HG02571 (cell line): ENCODE data around the gene POLR1D.
A peak's percentile ranks its signal among the peaks of the same experiment; 100 is the strongest.
"Not testable (repeated sequence)": the region's sequence is repeated elsewhere in the genome, so short reads cannot be mapped to it uniquely, and the experiment has no call there.

Experiments used
- ATAC-seq: cut with Tn5 transposase; IDR thresholded peaks from one replicate; pipeline ENCODE4 v1.9.1; 2021; ENCODE audit warnings: mild to moderate bottlenecking, moderate library complexity; ENCODE audit not compliant: unreplicated experiment

POLR1D gene

GRCh38 chr13:27613628-27614027 is 8.1 kb upstream of the POLR1D start:
- no peak for ATAC-seq

- no peak for ATAC-seq
Observed at GRCh38 chr13:27617881-27618321, 3.8 kb upstream of the POLR1D start.

- ATAC-seq = no peak
Observed at GRCh38 chr13:27619093-27619727, 2.5 kb upstream of the POLR1D start.

- peak; percentile 31 for ATAC-seq
Observed at GRCh38 chr13:27619728-27620376, 1.8 kb upstream of the POLR1D start.

GRCh38 chr13:27620377-27621115 is 1.1 kb upstream of the POLR1D start, which contains the start of gene LNX2:
LNX2 (minus strand) TSS chr13:27620529; CDS start chr13:27581703, 38,826 bp downstream.
- peak; percentile 90 for ATAC-seq

- ATAC-seq = no peak
Observed at GRCh38 chr13:27621116-27621365, 651 bp upstream of the POLR1D start.

GRCh38 chr13:27622102-27622820 is 569 bp downstream of the POLR1D start:
- no peak for ATAC-seq

GRCh38 chr13:27622881-27623280 is 1.2 kb downstream of the POLR1D start:
- ATAC-seq = no peak

- no peak for ATAC-seq
Observed at GRCh38 chr13:27624071-27624470, 2.4 kb downstream of the POLR1D start.

- no peak for ATAC-seq
Observed at GRCh38 chr13:27625839-27626238, 4.1 kb downstream of the POLR1D start.

GRCh38 chr13:27627380-27627779 is 5.7 kb downstream of the POLR1D start:
- no peak for ATAC-seq

- ATAC-seq = no peak
Observed at GRCh38 chr13:27628081-27628480, 6.4 kb downstream of the POLR1D start.

- ATAC-seq = not testable (repeated sequence)
Observed at GRCh38 chr13:27628766-27629165, 7.1 kb downstream of the POLR1D start.

- no peak for ATAC-seq
Observed at GRCh38 chr13:27631156-27631555, 9.5 kb downstream of the POLR1D start.

- no peak for ATAC-seq
Observed at GRCh38 chr13:27631665-27632064, 10.0 kb downstream of the POLR1D start.

GRCh38 chr13:27632214-27632613 is 10.5 kb downstream of the POLR1D start:
- ATAC-seq = no peak

GRCh38 chr13:27632648-27633047 is 11.0 kb downstream of the POLR1D start:
- ATAC-seq = no peak

GRCh38 chr13:27634231-27634630 is 12.5 kb downstream of the POLR1D start:
- no peak for ATAC-seq

- no peak for ATAC-seq
Observed at GRCh38 chr13:27634791-27635190, 13.1 kb downstream of the POLR1D start.

GRCh38 chr13:27635266-27635665 is 13.6 kb downstream of the POLR1D start:
- ATAC-seq = no peak

- no peak for ATAC-seq
Observed at GRCh38 chr13:27636589-27637288, 15.0 kb downstream of the POLR1D start.
